Measurements from ENCODE around the gene KIFBP. TPM values are rescaled to one million over a fixed set of nuclear protein-coding genes. Genes with fewer than 3 reads are reported as not detected.

The KIFBP gene
- total RNA-seq, 1 experiment from 2014 or later = 44.7 TPM

DNA sequence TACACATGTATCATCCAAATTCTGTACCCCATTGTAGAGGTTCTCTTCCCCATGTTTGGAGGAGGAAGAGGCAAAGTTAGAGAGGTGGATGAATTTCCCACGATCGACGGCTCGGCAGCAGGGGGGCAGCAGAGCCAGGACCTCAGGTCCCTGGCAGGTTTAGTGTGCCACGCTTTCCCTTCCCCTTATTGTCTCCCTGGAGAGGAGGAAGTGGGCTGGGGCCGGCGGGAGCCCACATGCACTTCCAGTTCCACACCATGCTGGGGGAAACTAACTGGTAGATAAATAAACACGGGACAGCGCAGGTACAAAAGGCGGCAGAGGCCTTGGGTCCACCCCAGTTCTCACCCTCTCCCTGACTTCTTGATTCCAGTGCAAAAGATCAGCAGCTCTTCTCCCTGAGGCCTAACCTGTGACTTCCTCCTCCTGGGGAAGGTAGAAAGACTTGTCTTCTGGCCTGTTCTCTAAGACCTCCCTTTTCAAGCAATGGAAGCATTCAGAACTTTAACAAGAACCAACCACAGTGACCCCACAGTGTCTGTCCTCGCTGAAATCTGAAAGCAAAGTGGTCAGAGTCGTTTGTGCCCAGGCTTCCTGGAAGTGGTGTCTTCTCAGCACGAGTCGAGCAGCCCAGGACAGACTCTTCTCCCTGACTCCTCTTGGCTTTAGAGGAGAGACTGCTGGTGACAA, 68.8 kb downstream of the KIFBP start:
- Histone ChIP-seq H3K56ac (ENCODE audit: insufficient read length, low read depth, low read length) (no peak overlapping the region), H4K5ac (ENCODE audit: insufficient read length, low read depth, low read length) (no peak overlapping the region), H3K4me2 (ENCODE audit: insufficient read depth, insufficient read length, low read length) (no peak overlapping the region), H3K14ac (ENCODE audit: insufficient read depth, low read length) (no peak overlapping the region), H3K9ac (ENCODE audit: extremely low read depth, insufficient read length, low read length) (no peak overlapping the region), H3K79me1 (ENCODE audit: insufficient read depth, low read depth, low read length, poor library complexity, severe bottlenecking) (no peaks in the 10 kb centered on the region), H4K20me1 (ENCODE audit: control insufficient read depth, insufficient read depth, insufficient read length) (no peaks in the 10 kb centered on the region), H3K23me2 (ENCODE audit: insufficient read length, low read depth, low read length, poor library complexity, severe bottlenecking) (no peaks in the 10 kb centered on the region), H3T11ph (ENCODE audit: low read length) (no peak overlapping the region), H3K4me1 (ENCODE audit: insufficient read depth, low read length) (no peaks in the 10 kb centered on the region), H2BK120ac (ENCODE audit: low read depth, low read length, poor library complexity, severe bottlenecking) (no peak overlapping the region), H2AFZ (ENCODE audit: low read length) (peak overlapping the region; percentile 24), H3K4ac (ENCODE audit: low read depth, low read length) (no peak overlapping the region), H2BK12ac (ENCODE audit: insufficient read length, low read depth, low read length) (no peak overlapping the region), H2BK5ac (ENCODE audit: insufficient read length, low read length) (no peak overlapping the region), H3K79me2 (ENCODE audit: insufficient read depth, low read length) (no peaks in the 10 kb centered on the region), H3K27ac (ENCODE audit: insufficient read length, low read depth, low read length) (no peak overlapping the region), H4K8ac (replicated peaks; ENCODE audit: insufficient read length, low read depth, low read length) (no peak overlapping the region), H4K91ac (ENCODE audit: insufficient read length, low read depth, low read length) (no peak overlapping the region), H2BK20ac (ENCODE audit: low read depth, low read length, poor library complexity, severe bottlenecking) (no peak overlapping the region), H3K18ac (ENCODE audit: insufficient read length, low read depth, low read length) (peak overlapping the region; percentile 5), H3K23ac (ENCODE audit: insufficient read length, low read depth, low read length) (no peak overlapping the region), H3K9me3 (ENCODE audit: control insufficient read depth, low read depth, low read length) (no peaks in the 10 kb centered on the region), H2BK15ac (ENCODE audit: low read depth, low read length) (no peak overlapping the region), H2AK5ac (ENCODE audit: insufficient read length, low read length) (no peak overlapping the region), H3K27me3 (ENCODE audit: insufficient read depth, low read length) (no peaks in the 10 kb centered on the region)
- WGBS (ENCODE audit: extremely low coverage, insufficient read length, low lambda C conversion rate) = no CpG with 5 or more reads among the region's 14 CpGs
- Mint-ChIP-seq H3K27me3 (ENCODE audit: low read depth) (peaks cover 3% of the 10 kb centered on the region), H3K36me3 (ENCODE audit: insufficient read depth in 1 of 3, low read depth in 3 of 3) (no peaks in the 10 kb centered on the region; a peak in 1 of 7 replicates), H3K9me3 (no peaks in the 10 kb centered on the region; a peak in 1 of 5 replicates), H3K4me3 (no peak overlapping the region), H3K4me1 (peaks cover 18 to 26% of the 10 kb centered on the region in 2 experiments), H3K27ac (peak overlapping the region in 1 of 3 experiments; percentile 51; a peak in 1 of 7 replicates)
- TF ChIP-seq, protein P1, sequence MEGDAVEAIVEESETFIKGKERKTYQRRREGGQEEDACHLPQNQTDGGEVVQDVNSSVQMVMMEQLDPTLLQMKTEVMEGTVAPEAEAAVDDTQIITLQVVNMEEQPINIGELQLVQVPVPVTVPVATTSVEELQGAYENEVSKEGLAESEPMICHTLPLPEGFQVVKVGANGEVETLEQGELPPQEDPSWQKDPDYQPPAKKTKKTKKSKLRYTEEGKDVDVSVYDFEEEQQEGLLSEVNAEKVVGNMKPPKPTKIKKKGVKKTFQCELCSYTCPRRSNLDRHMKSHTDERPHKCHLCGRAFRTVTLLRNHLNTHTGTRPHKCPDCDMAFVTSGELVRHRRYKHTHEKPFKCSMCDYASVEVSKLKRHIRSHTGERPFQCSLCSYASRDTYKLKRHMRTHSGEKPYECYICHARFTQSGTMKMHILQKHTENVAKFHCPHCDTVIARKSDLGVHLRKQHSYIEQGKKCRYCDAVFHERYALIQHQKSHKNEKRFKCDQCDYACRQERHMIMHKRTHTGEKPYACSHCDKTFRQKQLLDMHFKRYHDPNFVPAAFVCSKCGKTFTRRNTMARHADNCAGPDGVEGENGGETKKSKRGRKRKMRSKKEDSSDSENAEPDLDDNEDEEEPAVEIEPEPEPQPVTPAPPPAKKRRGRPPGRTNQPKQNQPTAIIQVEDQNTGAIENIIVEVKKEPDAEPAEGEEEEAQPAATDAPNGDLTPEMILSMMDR (conservative IDR thresholded peaks at IDR 0.05) = no peak
- peak; percentile 37 for DNase-seq
